ENCODE measurements around the gene PDZK1IP1.
"Not testable (repeated sequence)": the region's sequence is repeated elsewhere in the genome, so short reads cannot be mapped to it uniquely, and the experiment has no call there.

PDZK1IP1 gene

DNA sequence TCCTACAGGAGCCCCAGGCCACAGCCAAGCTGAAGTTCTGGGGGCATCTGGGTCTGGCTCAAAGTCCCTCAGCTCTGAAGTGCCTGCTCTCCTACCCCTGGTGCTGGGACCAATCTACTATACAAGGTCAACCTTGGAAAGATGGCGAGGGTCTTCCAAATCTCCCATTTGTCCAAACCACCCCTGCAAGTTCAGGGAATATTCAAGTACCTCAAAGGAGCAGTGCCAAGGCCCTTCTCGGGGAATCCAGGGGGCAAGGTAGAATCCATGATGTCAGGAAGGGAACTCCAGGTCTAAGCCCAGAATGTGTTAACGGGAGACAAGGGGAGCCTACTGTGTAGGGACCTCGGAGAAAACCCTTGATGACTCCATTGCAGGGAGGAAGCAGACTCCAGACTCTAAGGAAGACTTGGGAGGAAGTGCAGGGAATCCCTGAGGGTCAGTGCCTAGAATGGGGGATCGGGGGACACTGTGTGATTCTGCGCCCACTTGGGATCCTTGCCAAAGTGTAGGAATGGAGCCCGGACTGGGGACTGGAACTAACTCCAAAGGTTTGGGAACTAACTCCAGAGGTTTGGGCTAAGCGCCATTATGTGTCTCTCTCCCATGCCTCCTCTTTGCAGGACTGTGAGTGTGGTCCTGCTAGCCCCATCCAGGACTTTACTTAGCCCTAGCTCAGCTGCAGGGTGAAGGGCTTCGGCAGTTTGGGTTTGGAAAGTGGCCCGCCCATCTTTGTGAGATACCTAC is 33.5 kb upstream of the PDZK1IP1 start:
- DNase-seq, result no peak

DNA sequence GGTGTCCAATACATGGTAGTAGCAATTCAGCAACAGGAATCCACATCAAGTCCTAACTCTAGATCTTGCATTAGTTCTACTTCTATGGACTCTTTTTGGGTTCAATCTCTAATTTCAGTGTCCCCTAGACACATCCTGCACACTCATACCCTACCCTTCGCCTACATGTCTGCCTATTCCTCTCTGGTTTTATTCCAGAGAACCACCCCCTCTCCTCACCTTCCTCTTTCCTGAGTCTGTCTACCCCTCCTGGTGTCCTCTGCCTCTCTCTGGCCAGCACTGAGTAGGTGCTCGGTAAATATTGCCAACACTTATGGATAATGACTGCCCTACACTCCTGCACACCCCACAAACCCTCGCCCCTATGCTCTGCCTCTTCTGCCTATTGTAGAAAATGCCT is 32.6 kb upstream of the PDZK1IP1 start:
- DNase-seq, result no peak

DNA sequence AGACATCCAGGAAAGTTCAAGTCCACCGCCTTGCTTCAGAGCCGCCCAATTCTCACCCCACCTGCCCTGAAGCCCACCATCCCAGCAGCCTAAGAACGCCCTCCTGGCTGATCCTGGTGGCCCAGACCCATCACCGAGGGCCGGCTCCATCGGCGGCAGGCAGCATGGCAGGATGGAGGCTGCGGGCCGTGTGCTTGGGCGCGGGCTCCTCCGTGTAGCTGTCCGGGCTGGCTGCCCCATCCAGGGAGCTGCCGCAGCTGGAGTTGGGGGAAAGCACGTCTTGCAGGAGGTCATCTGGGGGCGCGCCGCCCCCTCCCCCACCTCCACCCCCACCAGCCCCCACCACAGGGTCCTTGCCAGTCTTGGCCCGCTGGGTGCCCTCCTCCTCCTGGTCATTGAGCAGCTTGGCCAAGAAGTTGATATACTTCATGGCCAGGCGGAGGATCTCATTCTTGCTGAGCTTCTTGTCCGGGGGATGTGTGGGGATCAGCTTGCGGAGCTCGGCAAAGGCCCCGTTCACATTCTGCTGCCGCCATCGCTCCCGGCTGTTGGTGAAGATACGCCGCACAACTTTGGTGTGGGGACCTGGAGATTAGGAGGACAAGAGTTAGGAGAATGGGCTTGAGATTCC is 29.9 kb upstream of the PDZK1IP1 start:
- no peak for DNase-seq

DNA sequence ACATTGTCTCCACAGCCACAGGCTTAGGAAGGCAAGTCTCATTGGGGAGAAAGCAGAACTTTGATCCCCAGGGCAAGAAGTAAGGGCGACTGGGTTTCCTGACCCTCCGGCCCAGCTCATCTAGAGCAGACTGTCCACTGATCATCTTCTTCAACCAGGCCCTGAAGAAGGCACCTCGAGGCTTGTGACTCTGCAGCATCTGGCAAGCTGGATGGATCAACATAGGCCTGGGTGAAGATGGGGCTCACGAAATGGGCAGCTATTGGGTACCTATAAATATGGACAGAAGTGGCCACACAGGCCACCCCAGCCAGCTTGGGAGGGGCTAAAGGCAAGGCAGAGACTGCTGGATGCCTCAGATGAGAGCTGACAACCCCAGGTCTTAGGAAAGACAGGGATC is 29.2 kb upstream of the PDZK1IP1 start:
- DNase-seq, result no peak

DNA sequence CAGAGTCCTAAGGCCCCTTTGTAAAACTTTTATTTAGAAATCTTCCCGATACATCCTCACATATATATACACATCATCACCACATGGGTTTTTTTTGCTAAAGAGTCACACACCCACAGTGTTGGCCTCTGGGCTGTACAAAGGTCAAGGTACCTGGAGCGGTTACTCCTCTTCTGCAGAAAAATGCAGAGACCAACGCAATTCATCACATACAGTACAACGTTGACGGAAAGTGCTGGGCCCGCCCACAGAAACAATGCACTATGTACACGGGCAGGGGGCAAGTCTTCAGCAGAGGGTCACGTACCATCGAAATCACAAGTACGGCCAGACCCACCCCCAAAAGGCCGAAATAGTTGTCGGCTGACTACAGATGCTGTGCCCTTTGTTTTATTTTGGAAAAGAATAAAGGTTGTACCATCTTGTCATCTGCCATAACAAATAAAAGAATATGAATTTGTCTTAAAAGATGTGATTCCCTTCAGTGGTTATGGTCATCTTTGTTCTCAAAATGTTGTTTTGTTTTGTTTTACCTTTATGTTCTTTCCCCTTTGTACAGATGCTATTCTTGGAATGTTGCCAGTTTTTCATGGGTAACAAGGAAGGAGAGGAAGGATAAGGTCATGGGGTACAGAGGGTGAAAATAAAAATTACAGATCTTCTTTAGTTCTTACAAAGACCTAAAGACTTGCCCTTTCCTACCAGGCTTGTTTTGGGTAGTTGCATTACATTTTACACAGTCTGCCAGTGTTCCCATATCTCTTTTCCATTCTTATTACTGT is 26.6 kb upstream of the PDZK1IP1 start:
- no peak for DNase-seq

DNA sequence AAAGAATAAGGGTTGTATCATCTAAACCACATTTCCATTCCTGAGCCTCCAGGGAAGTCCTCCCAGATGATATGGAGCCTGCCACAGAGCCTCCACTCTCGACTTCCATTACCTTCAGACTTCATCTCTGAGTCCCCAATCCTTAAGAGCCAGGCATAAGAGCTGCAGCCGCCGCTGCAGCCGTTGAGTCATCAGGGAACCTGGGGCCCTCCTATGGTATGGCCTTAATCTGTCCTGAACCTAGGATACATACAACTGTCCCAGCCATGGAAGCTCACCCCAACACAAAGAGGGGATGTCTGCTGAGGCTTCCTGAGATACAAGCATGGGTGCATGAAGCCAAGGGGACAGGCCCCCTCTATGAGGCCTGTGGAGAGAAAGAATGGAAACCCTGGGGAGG is 25.9 kb upstream of the PDZK1IP1 start:
- no peak for DNase-seq

DNA sequence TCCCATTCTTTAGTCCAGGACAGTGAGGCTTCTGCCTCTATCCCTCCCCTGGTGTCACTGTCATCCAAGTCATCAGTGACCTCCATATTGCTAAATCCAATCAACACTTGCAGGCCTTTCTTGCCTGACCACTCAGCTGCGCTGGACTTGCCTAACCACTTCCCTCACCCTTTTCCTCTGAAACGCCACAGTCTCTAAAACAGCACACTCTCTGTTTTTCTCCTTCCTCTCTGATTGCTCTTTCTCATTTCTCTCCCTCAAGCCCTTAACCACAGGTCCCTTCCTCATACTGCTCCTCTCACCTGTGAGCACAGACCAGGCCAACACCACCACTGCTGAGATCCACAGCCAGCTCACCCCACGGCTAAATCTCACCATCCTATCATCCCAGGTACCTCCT is 24.7 kb upstream of the PDZK1IP1 start:
- DNase-seq, result no peak

DNA sequence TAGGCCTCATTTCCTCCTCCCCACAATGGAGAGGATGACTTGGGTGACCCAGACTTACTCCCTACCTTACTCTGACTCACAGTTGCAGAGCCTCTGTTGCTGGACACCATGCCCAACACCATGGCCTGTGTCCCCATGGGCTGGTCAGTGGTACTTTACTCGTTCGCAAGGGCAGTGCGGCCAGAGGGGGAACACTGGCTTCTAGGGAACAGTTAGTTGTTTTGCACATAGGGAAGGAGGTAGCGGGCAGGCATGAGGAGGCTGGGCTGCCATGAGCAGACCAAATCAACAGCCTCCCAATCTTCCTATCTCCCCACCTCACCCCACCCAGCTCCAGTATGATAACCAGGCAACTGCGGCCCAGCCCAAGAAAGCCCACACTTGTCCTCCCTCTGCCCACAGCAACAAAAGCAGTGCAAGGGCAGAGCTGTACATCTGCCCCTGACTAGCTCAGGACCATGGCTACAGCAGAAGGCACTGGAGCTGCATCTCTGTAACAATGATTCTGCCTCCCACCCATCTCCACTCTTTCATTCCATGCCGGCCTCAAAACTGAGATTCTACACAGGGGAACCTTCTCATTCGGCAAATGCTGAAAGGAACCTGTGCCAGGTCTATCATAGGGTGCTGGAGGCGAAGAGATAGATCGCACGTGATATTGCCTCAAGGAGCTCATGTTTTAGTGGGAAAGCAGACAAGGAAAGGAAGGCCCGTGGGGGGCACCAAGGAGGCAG is 23.6 kb upstream of the PDZK1IP1 start:
- DNase-seq, result no peak

DNA sequence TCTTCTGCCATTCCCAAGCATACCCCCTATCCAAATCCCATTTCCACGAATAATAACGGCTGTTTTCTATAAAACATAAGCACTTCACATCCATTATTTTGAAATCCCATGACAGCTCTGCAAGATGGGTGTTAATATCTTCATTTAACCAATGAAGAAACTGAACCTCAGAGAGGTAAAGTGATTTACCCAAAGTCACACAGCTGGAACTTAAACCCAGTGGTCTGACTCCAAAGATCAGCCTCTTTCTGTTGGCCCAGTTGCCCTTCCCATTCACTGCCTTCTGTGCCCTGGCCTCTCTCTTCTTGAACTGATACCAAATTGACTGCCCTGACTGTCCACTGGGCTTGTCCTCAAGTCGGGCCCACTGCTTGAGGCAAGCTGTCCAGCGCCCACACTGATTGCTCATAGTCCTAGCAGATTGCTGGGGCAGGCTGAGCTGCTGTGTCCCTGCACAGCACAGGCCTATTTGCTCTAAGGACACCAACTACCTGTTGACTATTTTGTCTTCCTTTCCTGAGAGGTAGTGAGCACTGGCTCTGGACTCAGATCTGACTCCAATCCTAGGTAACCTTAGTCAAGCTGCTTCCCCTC is 22.9 kb upstream of the PDZK1IP1 start:
- DNase-seq, result no peak

DNA sequence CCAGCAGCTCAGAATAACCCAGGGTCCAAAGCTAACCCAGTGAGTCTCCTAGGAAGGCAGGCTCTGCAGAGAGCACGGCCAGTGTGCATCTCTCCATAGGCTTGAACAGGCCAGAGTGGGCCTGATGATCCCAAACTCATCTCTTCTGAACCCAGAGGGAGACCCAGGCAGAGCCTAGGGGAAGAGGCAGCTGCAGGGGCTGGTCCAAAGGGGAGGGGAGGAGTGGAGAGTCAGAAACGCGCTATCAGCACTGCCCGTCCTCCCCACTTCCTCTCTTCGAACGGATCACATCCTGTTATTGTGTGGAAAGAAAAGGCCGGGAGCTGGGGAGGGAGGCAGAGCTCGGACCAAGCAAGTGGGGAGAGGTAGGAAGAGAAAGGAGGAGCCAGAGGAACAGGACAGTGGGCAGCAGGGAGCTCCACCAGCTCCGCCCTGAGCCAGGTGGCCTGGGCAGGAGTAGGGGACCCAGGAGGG is 22.0 kb upstream of the PDZK1IP1 start:
- no peak for DNase-seq

DNA sequence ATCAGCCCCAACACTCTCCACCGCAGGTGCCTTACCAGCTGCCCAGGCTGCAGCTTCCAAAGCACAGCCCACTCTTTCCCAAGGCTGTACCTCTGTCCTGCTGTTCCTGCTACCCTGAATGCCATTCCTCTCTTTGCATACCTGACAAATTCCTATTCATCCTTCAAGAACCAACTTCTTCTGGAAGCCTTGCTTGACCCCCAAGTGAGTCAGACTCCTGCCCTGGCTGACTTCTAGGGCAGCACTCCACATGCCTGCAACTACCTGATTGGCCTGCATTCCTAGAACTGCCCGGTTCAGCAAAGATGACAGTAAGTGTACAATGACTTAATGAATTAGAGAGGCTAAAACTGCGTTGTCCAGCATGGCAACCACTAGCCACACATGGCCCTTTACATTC is 20.8 kb upstream of the PDZK1IP1 start:
- DNase-seq, result no peak

DNA sequence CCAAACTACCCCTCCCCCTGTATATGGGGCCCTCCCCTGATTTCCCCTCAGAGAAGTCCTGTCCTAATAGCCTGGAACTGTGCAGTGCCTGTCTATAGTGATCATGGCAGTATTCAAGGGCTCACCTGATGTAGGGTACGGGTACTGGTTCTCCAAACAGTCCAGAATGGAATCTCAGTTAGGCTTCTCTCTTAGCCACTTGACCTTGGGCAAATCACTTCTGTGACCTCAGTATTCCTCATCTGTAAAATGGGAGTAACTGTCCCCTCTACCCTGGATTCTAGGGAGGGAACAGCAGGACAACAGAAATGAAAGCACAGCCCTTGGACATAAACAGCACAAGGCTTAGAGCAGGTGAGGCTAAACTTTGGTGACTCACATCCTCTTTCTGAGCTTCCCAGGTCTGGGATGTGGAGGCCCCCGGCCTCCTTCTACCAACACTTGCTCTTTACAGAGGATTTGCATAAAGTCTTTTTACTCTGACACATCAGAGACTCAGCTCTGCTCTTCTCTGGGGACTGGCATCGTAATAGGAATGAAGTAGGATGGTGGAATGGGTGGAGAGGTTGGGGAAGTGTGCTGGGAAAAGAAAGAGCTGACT is 20.0 kb upstream of the PDZK1IP1 start:
- no peak for DNase-seq

DNA sequence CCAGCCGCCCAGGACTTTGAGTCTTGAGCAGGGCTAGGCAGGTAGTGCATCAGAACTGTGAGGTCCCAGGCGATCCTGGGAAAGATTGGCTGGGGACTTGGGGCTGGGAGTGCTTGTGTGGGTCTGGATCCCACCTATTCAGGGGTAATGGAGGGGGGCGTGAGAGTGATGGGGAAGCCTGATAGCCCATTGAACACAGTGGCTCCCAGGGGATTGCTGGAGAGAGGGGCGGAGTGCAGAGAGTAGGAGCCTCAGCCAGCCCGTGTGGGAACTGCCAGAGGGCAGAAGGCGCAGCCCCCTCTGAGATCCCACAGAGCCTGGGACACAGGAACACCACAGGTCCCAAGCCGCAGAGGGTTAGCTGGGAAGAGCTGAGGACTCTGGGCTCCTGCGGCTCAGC is 19.3 kb upstream of the PDZK1IP1 start:
- DNase-seq, result no peak

DNA sequence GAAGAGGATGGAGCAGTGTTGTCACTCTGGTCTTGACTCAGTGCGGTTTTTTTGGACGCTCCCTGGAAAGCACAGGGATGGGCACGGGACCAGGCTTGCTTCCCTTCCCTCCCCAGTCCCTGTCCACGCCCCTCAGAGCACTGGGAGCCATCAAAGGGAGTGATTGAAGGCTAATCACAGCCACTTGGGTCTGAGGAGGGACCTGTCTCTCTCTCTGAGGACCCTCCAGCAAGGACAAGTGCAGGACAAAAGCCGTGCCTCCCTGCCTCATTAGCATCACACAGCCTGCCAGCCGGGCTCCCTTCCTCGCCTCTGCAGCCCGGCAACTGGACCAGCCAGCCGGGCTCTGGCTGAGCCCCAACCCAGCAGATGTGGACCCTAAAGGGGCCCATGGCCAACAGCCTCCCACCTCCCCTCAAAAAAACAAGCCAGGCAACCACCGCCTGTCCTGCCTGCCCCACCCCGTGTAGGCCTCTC is 18.6 kb upstream of the PDZK1IP1 start:
- no peak for DNase-seq

DNA sequence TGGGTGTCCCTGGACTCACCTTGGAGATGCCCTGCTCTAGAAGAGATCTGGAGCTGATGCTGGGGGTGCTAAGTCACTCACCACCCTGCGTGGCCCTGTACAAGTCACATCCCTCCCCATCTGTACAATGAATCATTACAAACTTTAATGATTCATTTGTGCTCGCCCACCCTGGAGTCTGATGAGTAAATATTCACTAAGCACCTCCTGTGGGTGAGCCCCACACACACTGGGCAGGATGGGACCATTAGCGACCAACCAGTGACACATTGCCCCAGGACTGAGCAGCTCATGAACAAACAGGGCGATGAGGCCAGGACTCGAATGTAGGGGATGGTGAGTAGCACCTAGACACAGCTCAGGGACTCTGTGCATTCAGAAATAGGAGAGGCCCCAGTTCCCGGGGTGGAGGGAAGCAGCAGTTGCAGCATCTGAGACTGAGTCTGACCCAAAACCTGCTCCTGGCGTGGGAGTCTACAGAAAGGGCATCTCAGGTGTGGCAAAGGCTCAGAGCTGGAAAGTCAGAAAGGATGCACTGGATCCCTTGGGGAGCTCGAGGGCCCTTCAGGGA is 18.1 kb upstream of the PDZK1IP1 start:
- no peak for DNase-seq

DNA sequence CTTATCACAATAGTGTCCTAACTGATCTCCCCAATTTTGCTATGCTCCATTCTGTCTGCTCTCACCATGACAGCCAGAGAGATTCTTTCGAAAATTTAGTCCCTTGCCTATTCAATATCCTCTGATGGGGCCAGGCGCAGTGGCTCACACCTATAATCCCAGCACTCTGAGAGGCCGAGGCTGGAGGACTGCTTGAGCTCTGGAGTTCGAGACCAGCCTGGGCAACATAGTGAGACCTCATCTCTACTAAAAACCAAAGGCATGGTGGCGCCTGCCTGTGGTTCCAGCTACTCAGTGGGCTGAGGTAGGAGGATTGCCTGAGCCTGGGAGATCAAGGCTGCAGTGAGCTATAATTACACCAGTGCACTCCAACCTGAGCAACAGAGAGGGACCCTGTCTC is 16.1 kb upstream of the PDZK1IP1 start:
- no peak for DNase-seq

DNA sequence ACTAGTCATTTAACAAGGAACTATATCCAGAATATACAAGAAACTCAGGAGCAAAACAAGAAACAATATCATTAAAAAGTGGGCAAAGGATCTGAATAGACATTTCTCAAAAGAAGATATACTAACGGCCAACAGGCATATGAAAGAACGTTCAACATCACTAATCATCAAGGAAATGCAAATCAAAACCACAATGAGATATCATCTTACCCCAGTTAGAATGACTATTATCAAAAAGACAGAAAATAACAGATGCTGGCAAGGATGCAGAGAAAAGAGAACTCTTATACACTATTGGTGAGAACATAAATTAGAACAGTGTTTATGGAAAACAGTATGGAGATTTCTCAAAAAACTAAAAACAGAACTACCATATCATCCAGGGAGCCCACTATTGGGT is 13.7 kb upstream of the PDZK1IP1 start:
- DNase-seq, result not testable (repeated sequence)

DNA sequence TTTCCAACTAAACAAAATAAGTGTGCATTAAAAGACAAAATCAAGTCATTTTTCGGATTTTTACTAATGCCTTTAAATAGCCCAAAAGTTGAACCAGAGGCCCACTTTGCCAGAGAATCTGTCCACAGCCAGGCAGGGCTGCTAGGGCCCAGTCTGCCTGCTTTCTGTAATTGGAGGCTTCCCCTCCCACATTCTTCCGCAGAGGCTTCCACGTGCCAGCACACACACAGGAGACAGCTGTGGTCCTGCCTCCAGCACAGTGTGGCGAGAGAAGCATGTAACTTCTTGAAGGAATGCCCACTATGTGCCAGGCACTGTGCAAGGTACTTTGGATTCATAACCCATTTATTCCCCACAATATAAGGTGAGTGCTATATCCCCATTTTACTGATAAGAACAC is 11.3 kb upstream of the PDZK1IP1 start:
- no peak for DNase-seq

DNA sequence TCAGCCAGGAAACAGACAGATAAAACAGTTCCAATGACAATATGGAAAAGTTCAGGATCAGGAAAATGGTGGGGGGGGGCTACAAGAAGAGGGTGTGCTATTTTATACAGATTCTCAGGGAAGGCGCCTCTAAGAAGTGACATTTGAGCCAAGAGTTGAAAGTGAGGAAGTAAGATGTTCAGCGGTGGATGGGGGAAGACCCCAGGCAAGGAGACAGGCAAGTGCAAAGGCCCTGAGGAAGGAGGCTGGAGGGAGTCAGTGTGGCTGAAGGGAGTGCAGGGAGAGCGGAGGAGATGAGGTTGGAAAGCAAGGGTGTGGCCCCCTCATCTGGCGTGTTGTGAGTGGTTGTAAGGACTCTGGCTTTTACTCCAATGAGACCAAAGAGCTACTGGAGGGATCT is 8.4 kb upstream of the PDZK1IP1 start:
- no peak for DNase-seq

DNA sequence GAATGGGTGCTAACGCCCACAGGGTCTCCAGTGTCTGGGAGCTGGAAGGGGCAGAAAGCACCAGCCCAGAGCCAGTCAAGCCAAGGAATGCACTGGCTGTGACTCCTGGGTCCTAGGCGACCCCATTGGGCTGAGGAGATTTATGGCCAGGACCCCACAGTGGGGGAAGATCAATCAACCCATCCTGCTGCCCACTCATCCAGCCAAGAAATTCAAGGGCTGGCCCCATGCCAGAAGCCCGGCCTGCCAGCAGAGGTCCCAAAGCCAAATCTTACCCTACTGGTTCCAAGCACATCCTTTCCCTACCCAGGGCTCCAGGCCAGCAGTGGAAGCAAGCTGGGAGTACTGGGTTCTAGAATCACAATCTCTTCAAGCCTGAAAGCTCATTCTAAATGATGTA is 6.8 kb upstream of the PDZK1IP1 start:
- DNase-seq, result no peak

DNA sequence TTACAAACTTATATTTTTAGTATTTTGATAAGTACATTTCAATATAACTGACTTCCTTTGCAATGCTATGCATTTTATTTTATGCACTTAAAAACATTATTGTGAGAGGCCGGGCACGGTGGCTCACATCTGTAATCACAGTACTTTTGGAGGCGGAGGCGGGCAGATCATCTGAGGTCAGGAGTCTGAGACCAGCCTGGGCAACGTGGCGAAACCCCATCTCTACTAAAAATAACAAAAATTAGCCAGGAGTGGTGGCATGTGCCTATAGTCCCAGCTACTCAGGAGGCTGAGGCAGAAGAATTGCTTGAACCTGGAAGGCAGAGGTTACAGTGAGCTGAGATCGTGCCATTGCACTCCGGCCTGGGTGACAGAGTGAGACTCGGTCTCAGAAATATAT is 6.1 kb upstream of the PDZK1IP1 start:
- DNase-seq, result not testable (repeated sequence)

DNA sequence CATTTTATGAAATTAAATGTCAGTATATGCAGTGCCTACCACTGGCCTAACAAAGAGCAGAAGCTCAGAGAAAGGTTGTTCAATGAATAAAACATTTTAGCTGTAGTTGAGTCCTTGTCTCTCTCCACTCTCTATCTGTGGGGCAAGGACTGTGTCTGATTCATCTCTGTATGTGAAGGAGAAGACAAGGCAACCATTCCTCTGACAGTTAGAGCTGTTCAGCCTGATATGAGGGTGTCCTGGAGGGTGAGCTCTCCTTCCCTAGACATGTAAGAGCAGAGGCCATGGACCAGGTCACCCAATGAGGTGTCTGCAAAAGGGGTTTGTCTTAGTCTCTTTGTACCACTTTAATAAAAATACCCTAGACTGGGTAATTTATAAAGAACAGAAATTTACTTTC is 4.5 kb upstream of the PDZK1IP1 start:
- no peak for DNase-seq

Data from NCI-H524 treated with DMSO at 0.1 percent for 48 hours (cell line).